Measurements from ENCODE around the gene VSTM4.

GRCh38 chr10:49061667-49062066 is 53.7 kb downstream of the VSTM4 start:
- TF ChIP-seq CTCF (conservative IDR thresholded peaks at IDR 0.05; ENCODE audit: low read length), result no peak
- TF ChIP-seq EZH2phosphoT487 (IDR thresholded peaks at IDR 0.05; ENCODE audit: borderline replicate concordance), result no peak

All from Loucy (cell line).